Epithelial cell of proximal tubule (primary cell): ENCODE results near the gene DNAJC6. TPM values are rescaled to one million over a fixed set of nuclear protein-coding genes. Genes with fewer than 3 reads are reported as not detected.

ENCODE experiments used
- DNase-seq: peaks from one replicate; pipeline ENCODE4 v3.0.0-alpha.2; 2011; ENCODE audit warnings: low read depth
- H3K4me3 ChIP-seq: 2 replicates; pipeline ENCODE4 v1.5.1; 2011; ENCODE audit warnings: low read depth, mild to moderate bottlenecking, low read length
- CTCF ChIP-seq: conservative IDR thresholded peaks from 2 replicates; pipeline ENCODE4 v1.5.1; 2012; ENCODE audit warnings: low read depth, mild to moderate bottlenecking, low read length
- total RNA-seq: library from RNA; depleted of rRNA; stranded (reverse); fragments of >200 nt; gene quantifications from 2 replicates; pipeline ENCODE4 v1.2.3, GENCODE V29; 2015

Gene DNAJC6
- total RNA-seq, 1 donor from 2014 or later = 6.9 TPM

- no peak for TF ChIP-seq CTCF
- H3K4me3 ChIP-seq = no peak overlapping the region
- no peak for DNase-seq
Measured at GRCh38 chr1:65398083-65398482, 88.7 kb downstream of the DNAJC6 start.

- no peak overlapping the region for H3K4me3 ChIP-seq
- no peak for TF ChIP-seq CTCF
- DNase-seq = no peak
Measured at GRCh38 chr1:65399003-65399402, 89.7 kb downstream of the DNAJC6 start.

- no peak for TF ChIP-seq CTCF
- no peak overlapping the region for H3K4me3 ChIP-seq
- no peak for DNase-seq
Measured at GRCh38 chr1:65401612-65402011, 92.3 kb downstream of the DNAJC6 start.

GRCh38 chr1:65404941-65405340 is 95.6 kb downstream of the DNAJC6 start:
- H3K4me3 ChIP-seq = no peak overlapping the region
- no peak for DNase-seq
- no peak for TF ChIP-seq CTCF

- no peak overlapping the region for H3K4me3 ChIP-seq
- TF ChIP-seq CTCF = no peak
- no peak for DNase-seq
Measured at GRCh38 chr1:65407877-65408276, 98.5 kb downstream of the DNAJC6 start.

GRCh38 chr1:65409314-65409713 is 100.0 kb downstream of the DNAJC6 start:
- no peak for TF ChIP-seq CTCF
- no peak overlapping the region for H3K4me3 ChIP-seq
- no peak for DNase-seq

GRCh38 chr1:65409816-65410326 is 100.5 kb downstream of the DNAJC6 start:
- H3K4me3 ChIP-seq = no peak overlapping the region
- no peak for DNase-seq
- no peak for TF ChIP-seq CTCF
